GM10248 (cell line): ENCODE measurements around the gene L1CAM.

Experiments used
- CTCF ChIA-PET: fragments of 300-600 bp; sonication (Branson Sonifier 250); formaldehyde crosslinking; extraction: SDS; loops from one replicate; lab custom pipeline; 2021; ENCODE audit warnings: antibody characterized with exemption; lab: Yijun Ruan, JAX
- POLR2A ChIA-PET: fragments of 350-650 bp; sonication (Branson Sonifier 250); formaldehyde crosslinking; extraction: SDS; loops from one replicate; lab custom pipeline; 2020; ENCODE audit warnings: antibody characterized with exemption; lab: Yijun Ruan, JAX
- DNase-seq: peaks from one replicate; pipeline ENCODE4 v3.0.0; 2012; ENCODE audit errors: extremely low spot score
- TF ChIP-seq, protein P1 (sequence below): IDR thresholded peaks from 2 replicates; pipeline ENCODE4 v1.5.1; 2012; ENCODE audit warnings: mild to moderate bottlenecking, low read depth; ENCODE audit errors: extremely low read depth, missing control alignments, control extremely low read depth

The L1CAM gene

DNA sequence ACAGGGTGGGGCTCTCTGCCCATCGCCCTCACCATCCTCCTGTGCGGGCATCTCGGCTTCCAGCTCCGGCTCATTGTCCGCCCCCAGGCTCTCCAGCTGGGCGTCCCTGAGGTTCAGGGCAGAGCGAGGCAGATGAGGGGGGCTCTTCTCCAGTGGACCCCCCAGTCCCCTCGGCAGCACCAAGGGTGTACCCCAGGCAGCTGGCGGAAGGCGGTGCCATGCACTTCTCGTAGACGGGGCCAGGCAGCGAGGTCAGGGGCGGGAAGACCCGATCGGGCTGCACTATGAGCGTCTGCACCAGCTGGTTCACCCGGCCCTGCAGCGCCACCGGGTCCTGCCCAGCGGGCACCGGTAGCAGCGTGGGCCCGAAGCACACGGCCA is 24.0 kb upstream of the L1CAM start:
- CTCF ChIA-PET: interaction anchor here (1.1 to 3.6 kb wide), 2 partner anchors 13 to 35 kb away, joined by 3 to 26 read pairs; partner anchors contain the start of gene RENBP
- no peak for DNase-seq
- POLR2A ChIA-PET: no interaction called here
- TF ChIP-seq, protein P1, sequence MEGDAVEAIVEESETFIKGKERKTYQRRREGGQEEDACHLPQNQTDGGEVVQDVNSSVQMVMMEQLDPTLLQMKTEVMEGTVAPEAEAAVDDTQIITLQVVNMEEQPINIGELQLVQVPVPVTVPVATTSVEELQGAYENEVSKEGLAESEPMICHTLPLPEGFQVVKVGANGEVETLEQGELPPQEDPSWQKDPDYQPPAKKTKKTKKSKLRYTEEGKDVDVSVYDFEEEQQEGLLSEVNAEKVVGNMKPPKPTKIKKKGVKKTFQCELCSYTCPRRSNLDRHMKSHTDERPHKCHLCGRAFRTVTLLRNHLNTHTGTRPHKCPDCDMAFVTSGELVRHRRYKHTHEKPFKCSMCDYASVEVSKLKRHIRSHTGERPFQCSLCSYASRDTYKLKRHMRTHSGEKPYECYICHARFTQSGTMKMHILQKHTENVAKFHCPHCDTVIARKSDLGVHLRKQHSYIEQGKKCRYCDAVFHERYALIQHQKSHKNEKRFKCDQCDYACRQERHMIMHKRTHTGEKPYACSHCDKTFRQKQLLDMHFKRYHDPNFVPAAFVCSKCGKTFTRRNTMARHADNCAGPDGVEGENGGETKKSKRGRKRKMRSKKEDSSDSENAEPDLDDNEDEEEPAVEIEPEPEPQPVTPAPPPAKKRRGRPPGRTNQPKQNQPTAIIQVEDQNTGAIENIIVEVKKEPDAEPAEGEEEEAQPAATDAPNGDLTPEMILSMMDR: no peak

DNA sequence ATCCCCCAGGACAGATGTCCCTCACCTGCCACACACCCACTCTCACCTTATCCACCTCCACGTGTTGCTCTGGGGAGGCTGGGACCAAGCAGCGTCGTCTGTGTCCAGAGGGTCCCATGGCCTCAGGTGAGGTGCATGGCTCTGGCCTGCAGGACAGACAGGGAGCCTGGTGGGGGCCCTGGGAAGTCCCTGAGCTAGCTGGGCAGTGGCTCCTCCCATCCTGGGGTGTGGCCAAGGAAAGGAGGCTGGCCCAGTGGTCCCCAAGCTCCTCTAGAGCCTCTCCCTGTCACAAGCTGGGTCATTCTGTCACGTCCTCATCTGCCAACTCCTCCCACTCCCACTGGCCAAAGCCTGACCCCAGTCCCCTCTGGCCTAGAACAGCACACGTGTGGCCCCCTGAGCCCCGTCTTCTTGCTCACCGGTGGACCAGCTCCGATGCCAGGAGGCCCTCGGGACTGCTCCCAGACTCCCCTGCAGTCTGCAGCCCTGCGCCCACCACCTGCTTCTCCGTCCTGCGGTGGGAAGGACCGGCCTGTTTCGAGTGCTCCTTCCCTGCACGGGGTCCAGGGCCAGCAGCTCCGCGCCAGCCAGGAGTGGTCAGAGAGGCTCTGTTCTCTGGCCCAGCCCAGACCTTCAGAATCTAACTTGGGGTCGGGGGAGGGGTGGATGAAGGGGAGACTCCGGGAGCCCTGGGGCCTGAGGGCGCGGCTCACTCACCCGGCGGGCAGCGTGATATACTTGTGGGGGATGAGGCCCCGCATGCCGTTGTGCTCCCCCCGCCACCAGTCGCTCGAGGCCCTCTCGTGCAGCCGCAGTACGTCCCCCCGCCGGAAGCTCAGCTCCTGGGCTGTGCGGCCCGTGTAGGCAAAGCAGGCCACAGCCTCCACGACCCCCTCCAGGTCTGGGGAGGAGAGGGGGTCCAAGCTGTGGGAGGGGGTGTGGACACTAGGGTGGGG is 23.3 kb upstream of the L1CAM start:
- peak; percentile 50 for DNase-seq
- ChIA-PET POLR2A (no interaction called here), CTCF (interaction anchor here (1.1 to 3.6 kb wide), 3 partner anchors 13 to 38 kb away, joined by 3 to 26 read pairs (median 3); partner anchors contain the start of gene RENBP)
- TF ChIP-seq, protein P1: no peak

DNA sequence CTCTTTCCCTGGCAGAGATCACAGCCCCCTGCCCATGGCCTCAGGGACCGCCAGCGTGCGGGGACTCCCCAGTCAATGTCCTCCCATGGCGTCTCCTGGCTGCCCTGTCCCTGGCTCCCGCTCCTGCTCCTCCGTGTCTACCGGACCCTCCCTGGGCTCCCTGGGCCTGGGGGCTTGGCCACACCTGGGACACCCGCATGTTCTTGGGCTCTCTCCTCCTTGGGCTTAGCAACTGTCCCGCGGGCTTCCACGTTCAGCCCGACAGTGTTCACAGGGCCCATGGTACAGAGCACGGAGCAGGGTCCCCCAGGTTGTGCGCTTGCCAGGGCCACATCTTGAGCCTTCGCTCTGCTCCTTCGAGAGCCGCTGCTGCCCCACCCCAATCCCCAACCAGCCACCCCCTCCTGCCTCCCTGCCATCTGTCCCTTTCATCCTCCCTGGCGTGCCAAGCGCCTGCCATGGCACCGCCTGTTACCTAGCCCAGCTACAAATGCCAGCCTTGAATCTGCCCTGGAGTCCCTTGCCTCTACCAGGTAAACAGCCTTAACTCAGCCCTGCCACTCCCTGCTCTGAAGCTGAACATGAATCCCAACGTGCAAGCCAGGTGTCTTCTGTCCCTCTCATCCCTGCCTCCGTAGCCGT is 22.4 kb upstream of the L1CAM start:
- POLR2A ChIA-PET: no interaction called here
- TF ChIP-seq, protein P1: no peak
- CTCF ChIA-PET: interaction anchor here (1.2 to 3.6 kb wide), 3 partner anchors 14 to 39 kb away, joined by 3 to 26 read pairs (median 7); partner anchors contain the start of gene ARHGAP4
- no peak for DNase-seq

DNA sequence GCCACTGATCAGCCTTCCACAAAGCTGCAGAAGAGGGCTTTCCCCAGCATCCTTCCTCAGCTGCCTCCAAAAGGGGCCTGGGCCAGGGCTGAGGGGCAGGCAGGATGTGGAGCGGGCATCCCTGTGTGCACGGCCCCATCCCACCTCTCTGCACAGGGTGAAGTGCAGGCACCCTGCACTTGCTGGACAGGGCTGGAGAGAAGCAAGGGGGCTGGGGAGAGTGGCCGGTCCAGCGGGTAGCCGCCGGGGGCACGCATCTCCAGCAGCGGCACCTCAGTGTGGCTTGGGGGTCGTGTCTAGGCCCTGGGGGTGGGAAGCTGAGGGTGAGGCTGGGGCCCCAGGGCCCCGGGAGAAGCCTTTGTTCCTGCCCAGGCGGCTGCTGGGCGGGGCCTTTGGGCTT is 21.5 kb upstream of the L1CAM start:
- ChIA-PET POLR2A (no interaction called here), CTCF (interaction anchor here (1.2 to 1.5 kb wide), 4 partner anchors 10 to 18 kb away, joined by 4 to 7 read pairs (median 4); partner anchors contain the start of gene ARHGAP4)

DNA sequence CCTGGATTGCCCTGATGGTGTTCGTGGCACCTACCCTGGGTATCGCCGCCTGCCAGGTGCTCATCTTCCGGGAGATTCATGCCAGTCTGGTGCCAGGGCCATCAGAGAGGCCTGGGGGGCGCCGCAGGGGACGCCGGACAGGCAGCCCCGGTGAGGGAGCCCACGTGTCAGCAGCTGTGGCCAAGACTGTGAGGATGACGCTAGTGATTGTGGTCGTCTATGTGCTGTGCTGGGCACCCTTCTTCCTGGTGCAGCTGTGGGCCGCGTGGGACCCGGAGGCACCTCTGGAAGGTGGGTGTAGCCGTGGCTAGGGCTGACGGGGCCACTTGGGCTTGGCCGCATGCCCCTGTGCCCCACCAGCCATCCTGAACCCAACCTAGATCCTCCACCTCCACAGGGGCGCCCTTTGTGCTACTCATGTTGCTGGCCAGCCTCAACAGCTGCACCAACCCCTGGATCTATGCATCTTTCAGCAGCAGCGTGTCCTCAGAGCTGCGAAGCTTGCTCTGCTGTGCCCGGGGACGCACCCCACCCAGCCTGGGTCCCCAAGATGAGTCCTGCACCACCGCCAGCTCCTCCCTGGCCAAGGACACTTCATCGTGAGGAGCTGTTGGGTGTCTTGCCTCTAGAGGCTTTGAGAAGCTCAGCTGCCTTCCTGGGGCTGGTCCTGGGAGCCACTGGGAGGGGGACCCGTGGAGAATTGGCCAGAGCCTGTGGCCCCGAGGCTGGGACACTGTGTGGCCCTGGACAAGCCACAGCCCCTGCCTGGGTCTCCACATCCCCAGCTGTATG is 20.3 kb upstream of the L1CAM start:
- ChIA-PET POLR2A (no interaction called here), CTCF (interaction anchor here (1.2 to 1.5 kb wide), 5 partner anchors 11 to 142 kb away, joined by 3 to 7 read pairs (median 4); partner anchors contain the start of genes ARHGAP4 and PLXNB3)
- TF ChIP-seq, protein P1: no peak
- DNase-seq: no peak

More for the DNA sequence above, 21.5 kb upstream of the L1CAM start:
- no peak for DNase-seq
- TF ChIP-seq, protein P1: no peak
